ENCODE data around the gene NEDD4L.

- TF ChIP-seq POLR2AphosphoS5 (IDR thresholded peaks at IDR 0.05; ENCODE audit: low read depth, low read length) = no peak
- TF ChIP-seq, protein P1, sequence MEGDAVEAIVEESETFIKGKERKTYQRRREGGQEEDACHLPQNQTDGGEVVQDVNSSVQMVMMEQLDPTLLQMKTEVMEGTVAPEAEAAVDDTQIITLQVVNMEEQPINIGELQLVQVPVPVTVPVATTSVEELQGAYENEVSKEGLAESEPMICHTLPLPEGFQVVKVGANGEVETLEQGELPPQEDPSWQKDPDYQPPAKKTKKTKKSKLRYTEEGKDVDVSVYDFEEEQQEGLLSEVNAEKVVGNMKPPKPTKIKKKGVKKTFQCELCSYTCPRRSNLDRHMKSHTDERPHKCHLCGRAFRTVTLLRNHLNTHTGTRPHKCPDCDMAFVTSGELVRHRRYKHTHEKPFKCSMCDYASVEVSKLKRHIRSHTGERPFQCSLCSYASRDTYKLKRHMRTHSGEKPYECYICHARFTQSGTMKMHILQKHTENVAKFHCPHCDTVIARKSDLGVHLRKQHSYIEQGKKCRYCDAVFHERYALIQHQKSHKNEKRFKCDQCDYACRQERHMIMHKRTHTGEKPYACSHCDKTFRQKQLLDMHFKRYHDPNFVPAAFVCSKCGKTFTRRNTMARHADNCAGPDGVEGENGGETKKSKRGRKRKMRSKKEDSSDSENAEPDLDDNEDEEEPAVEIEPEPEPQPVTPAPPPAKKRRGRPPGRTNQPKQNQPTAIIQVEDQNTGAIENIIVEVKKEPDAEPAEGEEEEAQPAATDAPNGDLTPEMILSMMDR (IDR thresholded peaks at IDR 0.05) = no peak
- TF ChIP-seq, protein P2, sequence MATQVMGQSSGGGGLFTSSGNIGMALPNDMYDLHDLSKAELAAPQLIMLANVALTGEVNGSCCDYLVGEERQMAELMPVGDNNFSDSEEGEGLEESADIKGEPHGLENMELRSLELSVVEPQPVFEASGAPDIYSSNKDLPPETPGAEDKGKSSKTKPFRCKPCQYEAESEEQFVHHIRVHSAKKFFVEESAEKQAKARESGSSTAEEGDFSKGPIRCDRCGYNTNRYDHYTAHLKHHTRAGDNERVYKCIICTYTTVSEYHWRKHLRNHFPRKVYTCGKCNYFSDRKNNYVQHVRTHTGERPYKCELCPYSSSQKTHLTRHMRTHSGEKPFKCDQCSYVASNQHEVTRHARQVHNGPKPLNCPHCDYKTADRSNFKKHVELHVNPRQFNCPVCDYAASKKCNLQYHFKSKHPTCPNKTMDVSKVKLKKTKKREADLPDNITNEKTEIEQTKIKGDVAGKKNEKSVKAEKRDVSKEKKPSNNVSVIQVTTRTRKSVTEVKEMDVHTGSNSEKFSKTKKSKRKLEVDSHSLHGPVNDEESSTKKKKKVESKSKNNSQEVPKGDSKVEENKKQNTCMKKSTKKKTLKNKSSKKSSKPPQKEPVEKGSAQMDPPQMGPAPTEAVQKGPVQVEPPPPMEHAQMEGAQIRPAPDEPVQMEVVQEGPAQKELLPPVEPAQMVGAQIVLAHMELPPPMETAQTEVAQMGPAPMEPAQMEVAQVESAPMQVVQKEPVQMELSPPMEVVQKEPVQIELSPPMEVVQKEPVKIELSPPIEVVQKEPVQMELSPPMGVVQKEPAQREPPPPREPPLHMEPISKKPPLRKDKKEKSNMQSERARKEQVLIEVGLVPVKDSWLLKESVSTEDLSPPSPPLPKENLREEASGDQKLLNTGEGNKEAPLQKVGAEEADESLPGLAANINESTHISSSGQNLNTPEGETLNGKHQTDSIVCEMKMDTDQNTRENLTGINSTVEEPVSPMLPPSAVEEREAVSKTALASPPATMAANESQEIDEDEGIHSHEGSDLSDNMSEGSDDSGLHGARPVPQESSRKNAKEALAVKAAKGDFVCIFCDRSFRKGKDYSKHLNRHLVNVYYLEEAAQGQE (IDR thresholded peaks at IDR 0.05; ENCODE audit: insufficient read depth in 1 of 2, low read depth in 2 of 2, low read length in 1 of 2) = no peak
- no peak for TF ChIP-seq SIN3A (IDR thresholded peaks at IDR 0.05; ENCODE audit: borderline replicate concordance, insufficient read depth, low read depth, low read length)
- TF ChIP-seq TCF7L2 (IDR thresholded peaks at IDR 0.05; ENCODE audit: low read depth, low read length) = no peak
Measured at GRCh38 chr18:58005885-58006523, 38.0 kb upstream of the NEDD4L start.
